ENCODE results near the gene CYP27C1.
"Not testable (repeated sequence)": the region's sequence is repeated elsewhere in the genome, so short reads cannot be mapped to it uniquely, and the experiment has no call there.

The CYP27C1 gene

DNA sequence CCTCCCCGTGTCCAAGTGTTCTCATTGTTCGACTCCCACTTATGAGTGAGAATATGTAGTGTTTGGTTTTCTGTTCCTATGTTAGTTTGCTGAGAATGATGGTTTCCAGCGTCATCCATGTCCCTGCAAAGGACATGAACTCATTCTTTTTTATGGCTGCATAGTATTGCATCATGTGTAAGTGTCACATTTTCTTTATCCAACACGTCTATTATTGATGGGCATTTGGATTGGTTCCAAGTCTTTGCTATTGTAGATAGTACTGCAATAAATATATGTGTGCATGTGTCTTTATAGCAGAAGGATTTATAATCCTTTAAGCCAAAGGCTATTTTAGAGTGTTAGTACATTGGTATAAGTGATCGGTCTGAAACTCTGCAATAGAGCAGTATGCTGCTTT lies 4.0 kb upstream of the CYP27C1 start:
- FAIRE-seq; DNase-seq (ENCODE audit: low spot score): not testable (repeated sequence)

DNA sequence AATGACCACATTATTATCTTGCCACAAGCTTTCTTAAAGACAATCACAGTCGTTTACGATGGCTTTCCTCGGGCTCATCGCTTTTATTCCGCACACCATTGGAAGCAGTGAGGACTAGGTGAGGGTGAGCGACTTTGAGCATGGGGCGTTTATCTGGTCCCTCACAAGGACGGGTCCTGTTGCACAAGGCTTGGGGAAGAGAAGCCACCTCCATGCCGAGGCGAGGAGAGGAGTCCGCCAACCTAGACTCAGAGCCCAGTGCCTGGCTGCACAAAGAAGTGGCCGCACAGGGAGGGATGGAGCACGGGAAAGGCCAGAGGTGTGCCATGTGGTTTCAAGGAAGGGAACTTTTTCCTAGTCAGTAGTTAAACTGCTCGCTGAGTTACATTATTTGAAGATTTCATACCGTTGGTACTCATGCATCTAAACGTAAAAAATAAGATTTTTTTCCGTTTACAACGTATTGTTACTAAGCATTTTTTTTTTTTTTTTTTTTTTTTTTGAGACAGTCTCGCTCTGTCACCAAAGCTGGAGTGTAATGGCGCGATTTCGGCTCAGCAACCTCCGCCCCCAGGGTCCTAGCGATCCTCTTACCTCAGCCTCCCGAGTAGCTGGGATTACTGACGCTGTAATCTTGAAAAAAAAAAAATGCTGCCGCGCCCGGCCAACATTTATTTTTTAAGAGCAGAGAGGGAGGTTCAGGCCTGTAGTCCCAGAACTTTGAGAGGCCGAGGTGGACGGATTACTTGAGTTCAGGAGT lies 849 bp upstream of the CYP27C1 start:
- no peak for DNase-seq (ENCODE audit: low spot score)
- FAIRE-seq: no peak

DNA sequence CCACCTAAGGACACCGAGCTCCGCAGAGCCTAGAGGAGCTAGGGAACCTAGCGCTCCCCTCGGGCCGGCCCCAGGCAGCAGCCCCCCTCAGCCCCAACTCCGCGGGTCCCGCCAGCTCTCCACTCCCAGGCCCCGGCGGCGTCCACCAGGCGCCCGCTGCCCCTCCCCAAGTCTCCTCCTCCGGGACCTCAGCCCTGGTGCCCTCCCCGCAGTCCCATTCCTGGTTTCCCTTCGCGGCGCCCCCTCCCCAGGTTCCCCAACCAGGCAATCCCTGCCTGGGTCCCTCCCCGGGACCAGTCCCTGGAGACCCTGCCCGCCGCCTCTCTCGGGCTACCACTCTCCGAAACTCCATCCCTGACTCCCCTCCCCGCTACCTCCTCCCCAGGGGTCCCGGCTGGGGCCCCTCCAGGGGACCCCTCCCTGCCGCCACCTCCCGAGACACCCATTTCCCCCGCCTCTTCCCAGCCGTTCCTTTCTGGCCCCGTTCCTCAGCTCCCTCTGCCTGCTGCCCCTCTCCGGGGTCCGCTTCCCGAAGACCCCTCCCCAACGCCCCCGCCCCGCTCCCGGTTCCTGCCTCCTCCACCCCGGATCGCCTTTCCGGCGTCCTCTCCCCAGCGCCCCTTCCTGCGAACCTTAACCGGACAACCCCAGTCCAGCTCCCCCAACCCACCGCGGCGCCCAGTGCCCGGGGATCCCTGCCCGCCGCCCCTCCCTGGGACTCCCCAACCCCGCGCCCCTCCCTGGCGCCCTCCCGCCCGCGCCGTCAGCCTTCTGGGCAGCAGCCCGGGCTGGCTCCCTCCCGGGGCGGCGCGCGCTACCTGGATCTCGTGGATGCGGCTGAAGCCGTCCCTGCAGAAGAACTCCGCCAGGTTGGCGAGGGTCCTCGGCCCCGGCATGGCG lies 678 bp downstream of the CYP27C1 start:
- FAIRE-seq: no peak
- DNase-seq (ENCODE audit: low spot score): no peak

DNA sequence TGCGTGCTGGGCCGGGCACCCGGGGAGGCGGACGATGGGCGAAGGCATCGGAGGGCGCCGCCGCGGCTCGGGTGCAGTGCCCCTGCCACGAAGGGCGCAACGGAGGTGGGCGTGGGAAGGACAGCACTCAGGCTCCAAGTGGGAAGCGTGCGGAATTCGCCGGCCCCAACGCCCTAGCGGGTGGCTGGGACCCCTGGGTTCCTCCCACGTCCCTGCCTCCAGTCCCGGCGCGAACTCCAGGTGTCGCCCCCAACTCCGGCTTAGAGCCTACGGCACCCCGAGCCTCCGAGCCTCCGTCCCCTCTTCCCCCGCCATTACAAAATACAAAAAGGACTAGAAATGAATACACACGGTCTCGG lies 1.3 kb downstream of the CYP27C1 start:
- DNase-seq (ENCODE audit: low spot score): no peak
- FAIRE-seq: no peak

DNA sequence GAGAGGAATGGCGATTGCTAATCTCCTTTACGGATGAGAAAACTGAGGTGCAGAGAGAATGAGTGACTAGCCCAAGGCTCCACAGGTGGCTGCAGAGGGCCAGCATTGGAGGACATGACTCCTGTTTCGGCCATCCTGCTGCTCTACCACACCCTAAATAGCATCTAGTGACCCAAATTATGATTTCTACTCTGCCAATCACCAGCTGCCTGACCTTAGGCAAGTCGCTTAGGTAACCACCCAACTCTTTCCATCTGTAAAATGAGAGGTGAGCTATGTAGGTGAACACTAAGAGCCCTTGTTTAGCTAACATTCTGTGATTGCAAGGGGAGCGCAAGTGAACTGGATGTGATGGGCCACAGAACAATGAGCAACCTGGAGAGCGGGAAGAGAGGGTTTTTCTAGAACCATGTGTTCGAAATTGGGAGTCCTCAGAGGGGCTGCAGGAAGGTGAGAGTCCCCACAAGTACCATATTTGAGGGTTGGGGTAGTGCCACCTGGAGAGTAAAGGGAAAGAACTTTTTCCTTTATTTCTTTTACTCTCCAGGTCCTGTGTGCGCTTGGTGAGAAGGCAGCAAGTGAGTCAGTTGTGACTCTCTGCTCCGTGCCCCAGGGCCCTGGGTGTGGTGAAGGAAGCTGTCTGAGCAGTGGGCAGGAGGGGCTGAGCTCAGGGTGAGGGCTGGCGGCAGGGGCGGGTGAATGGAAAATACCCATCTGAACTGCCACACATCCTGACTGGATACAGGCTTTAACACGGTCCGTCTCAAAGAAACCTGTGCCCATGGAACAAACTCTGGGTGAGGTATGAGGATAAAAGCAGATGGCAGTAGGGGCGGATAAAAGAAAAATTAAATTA lies 2.4 kb downstream of the CYP27C1 start:
- no peak for FAIRE-seq
- peak; percentile 6 for DNase-seq (ENCODE audit: low spot score)

DNA sequence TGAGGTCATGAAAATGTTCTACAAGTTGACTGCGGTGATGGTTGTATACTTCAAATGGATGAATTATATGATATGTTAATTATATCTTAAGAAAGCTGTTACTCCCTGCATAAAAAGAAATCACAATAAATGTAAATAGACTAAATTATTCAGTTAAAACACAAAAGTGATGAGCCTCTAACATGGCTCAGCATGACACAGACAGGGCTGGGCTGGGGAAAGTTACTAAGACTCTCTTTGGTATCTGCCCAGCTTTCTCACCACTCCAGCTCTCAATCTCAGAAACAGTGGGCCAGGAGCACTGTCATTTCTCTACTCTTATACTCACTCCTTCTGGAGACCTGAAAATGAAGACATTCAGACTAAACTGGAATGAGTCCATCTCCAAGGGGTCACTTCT lies 3.5 kb downstream of the CYP27C1 start:
- FAIRE-seq (no peak), DNase-seq (ENCODE audit: low spot score) (no peak)

DNA sequence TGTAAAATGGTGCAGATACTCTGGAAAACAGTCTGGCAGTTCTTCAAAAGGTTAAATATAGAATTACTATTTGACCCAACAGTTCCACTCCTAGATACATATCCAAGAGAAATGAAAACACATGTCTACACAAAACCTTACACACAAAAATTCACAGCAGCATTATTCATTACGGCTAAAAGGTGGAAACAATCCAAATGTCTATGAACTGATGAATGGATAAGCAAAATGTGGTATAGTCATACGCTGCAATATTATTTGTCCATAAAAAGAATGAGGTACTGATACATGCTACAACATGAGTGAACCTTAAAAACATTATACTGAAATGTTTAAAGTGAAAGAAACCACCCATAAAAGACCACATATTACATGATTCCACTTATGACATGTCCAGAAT lies 4.0 kb downstream of the CYP27C1 start:
- DNase-seq (ENCODE audit: low spot score) (no peak), FAIRE-seq (no peak)

DNA sequence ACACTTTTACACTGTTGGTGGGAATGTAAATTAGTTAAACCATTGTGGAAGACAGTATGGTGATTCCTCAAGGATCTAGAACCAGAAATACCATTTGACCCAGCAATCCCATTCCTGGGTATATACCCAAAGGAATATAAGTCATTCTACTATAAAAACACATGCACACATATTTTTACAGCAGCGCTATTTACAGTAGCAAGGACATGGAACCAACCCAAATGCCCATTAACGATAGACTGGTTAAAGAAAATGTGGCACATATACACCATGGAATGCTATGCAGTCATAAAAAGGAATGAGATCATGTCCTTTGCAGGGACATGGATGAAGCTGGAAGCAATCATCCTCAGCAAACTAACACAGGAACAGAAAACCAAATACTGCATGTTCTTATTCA lies 5.9 kb downstream of the CYP27C1 start:
- DNase-seq (ENCODE audit: low spot score); FAIRE-seq: not testable (repeated sequence)

DNA sequence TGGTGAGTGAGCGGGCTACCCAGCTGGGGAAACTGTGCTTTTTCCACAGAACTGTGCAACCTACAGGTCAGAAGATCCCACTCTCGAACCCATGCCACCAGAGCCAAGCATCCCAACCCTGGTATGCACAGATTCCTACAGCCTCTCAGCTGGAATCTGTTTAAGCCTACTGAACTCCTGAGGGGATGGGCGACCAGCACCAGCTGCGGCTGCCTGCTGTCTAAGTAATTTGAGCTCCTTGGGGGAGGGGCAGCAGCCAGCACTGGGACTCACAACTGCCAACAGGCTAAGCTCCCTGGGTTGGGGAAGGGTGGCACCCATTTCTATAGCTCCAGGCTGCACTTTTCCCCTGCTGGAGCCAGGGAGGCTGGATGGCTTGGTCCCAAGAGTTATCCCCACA lies 11.8 kb downstream of the CYP27C1 start:
- FAIRE-seq (no peak), DNase-seq (ENCODE audit: low spot score) (no peak)

DNA sequence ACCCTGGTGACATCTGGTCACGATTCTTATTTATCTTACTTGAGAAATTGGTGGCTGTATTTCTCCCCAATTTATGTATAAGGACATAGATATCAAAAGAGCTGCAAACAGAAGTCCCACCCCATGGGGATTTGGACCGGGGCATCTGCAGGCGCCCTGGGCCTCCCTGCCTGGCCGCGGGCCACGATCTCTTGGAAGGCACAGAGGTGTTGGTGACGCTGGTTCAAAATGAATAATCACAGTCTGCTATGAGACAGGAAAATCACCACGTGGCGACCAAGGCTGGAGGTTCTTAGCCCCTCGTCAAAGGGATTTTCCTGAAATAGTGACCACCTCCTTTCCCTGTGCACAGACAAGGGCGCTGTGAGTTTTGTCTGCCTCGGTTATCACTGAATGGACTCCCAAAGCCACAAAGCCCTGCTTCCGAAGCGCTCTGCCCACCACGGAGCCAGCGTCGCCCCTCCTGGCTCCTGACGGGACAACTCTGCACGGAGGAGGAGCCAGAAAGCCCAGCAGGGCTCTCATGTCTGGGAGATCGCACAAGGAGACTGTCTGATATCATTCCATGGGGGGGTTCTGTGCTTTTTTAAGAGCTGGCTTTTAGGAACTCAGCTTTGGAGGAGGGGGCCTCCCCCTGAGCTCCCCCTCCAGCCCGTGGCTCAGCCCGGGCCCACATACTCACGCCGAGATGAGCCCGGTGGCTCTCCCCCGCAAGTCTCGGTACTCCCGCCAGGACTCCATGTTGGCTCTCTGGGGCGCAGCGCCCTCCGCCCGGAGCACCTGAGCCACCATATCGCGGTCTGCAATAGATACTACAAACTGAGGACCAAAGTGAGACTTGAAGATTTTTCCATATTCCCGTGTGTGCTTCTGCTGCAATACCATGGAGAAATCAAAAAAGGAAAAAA lies 14.6 kb downstream of the CYP27C1 start:
- DNase-seq (ENCODE audit: low spot score) (no peak), FAIRE-seq (no peak)

DNA sequence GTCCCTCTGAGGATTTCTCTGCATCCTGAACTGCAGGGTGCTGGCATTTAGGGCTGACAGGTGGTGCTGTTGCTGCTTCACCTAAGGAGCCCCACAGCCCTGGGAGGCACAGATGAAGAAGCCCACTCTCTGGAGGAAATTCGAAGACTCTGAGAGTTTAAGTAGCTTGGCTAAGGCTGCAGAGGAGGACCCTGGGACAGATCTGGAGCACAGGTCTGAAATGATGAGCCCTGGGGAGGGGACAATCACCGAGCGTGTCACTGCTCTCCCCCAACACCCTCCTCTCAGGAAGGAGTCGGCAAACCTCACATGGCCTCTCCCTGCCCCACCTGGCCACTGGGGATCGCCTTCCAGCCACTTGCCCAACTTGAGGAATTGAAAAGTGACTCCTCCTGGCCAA lies 18.6 kb downstream of the CYP27C1 start:
- FAIRE-seq: no peak

DNA sequence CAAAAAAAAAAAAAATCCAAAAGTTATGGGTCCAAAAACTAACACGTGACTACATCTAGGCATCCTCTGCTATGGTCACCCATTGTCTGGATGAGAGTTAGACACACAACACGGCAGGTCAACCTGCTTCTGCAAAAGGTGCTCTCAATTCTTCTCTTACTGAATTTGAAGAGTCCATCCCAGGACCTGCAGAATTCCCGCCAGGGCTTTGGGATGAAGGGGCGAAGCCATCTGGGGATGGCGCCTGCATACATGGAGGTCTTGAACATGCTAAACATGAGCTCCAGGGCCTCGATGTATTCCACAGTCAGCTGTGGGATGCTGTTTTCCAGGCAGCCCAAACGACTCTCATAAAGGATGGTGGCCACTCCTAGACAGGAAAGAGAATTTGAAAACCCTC lies 19.1 kb downstream of the CYP27C1 start:
- DNase-seq (ENCODE audit: low spot score): no peak
- FAIRE-seq: no peak

More for the DNA sequence above, 18.6 kb downstream of the CYP27C1 start:
- DNase-seq (ENCODE audit: low spot score): no peak

DNA sequence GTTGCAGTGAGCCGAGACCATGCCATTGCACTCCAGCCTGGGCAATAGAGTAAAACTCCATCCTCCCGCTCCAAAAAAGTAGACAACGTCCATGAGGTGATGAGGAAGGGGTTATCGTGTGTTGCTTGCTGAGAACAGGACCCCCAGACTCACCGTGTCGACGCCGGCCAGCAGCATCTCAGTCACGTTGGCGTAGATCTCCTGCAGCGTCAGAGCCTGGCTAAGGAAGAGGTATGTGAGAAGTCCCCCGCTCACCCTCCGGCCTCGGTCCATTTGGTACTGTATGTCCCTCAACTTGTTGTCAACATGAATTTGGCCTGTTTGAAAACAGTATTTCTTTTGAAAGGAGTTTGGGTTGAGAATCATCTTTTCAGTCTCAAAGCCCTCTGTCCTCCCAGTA lies 20.9 kb downstream of the CYP27C1 start:
- FAIRE-seq (no peak), DNase-seq (ENCODE audit: low spot score) (no peak)

DNA sequence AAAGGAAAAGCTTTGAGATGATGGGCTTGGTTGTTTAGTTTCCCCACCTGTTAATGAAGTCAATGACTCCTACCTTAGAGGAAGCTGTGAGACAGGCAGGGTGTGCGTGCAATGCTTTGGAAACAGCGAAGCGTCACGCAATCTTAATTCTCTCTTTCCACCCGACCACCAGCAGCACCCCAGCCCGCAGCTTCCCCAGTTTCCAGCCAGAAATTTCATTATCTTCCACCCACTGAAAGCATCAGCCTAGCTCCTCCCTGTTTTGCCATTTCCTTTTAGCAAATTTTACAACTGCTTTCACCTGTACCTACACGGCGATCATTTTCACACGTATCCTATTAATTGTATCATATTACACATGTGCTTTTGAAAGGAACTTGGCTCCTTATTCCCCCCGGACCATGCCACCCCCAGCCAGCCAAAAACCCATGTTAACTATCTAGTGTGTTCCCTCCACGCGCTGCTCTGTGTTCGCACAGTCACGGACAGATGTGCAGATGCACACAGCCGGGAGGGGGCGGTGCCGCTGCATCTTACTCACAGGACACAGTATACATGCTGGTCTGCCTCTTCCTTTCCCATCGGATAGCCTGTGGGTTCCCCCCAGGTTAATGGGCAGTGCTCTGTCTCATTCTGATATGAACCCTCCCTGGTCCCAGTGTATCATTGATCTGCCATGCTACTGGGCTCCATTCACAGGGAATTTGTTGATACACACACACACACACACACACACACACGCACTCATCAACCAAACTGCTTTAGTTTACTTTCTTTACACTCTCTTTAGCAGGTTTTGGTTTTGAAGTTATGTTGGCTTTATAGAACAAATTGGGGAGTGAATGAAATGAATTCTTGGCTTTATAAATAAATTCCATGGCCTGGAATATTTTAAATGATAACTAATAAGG lies 22.4 kb downstream of the CYP27C1 start:
- DNase-seq (ENCODE audit: low spot score): peak; percentile 29
- FAIRE-seq: no peak

DNA sequence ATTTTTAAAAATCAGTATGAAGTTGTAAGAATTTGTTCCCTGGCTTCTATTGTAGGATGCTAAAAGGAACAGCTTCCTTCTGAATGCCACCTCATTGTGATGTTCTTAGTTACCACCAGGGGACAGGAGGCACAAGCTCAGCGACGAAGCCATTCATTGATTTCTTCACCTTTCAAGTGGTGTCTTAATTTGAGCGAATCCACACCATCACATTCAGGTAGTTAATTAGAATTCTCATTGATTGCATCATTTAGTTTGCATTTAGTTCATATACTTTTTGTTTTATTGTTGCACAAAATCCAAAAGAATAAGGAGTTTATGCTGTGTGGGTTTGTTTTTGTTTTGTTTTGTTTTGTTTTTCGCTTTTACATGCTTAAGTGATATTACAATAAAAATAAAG lies 23.1 kb downstream of the CYP27C1 start:
- FAIRE-seq (no peak), DNase-seq (ENCODE audit: low spot score) (no peak)

DNA sequence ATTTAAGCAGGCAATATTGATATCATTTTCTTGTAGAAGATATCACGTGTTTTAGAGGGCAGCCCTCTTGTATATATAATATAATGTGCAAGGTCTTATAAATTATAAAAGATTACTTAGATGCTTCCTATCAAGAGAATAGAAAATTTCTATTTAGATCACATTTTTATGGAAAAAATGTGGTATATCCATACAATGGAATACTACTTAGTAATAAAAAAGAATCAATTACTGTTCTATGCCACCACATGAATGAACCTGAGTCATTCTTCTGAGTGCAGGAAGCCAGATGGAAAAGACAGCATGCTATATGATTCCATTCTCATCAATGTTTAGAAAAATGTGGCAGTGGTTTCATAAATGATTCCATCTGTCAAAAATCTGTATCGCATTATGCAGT lies 23.6 kb downstream of the CYP27C1 start:
- no peak for FAIRE-seq
- no peak for DNase-seq (ENCODE audit: low spot score)

DNA sequence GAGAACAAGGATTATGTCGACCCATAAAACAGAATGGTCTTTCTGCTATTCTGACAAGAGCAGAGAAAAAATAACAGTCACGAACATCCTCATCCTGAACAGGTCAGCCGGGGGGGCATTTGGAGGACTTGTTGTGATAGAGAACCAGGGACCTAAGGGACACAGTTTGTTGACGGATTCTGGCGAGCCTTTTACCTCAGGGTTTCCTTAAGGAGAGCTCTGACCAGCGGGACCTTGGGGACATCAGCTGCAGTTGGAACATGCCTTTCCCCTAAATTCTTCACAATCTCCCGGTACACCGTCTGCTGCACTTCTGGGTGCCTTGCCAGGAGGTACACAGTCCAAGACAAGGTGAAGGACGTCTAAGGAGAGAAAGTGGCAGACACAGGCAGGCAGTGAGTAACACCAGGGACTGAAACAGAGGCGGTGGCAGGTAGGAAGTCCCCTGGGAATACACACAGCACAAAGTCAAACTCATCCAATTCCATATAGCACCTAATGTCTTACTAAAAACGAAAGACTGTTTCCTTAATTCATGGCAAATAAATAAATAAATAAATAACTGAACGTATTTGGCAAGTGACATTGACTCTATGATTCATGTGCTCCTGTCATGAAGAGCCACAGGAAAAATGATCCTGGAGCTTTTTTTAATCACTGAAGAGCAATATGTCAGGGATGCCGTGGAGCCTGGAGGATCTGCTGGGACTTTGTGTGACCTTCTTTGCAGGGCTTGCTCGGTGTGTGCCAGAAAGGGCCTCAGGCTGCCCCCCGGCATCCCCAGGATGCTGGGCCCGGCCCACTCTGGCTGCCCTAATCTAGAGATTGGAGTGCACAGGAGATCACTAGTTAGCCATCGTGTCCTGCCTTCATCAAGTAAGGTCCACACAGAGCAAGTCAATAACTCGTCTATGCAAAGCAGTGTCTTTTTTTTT lies 24.7 kb downstream of the CYP27C1 start:
- DNase-seq (ENCODE audit: low spot score): no peak
- no peak for FAIRE-seq

DNA sequence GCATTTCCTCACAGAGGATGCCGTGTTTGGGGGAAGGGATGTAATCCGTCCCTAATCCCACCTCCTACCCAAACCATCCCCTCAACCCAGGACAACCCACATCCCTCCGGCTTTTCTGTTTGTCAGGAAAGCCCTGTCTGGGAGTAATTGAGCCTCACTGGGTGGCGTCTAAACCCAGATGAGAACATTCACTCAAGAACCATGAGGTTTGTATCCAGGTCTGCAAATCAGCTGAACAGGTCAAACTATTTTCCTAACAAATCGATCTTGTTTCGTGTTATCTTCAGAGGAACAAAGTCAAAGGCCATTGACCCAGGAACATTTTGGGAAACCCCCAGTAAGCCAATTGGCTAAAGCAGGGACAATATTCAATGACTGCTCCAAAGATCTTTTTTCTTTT lies 25.7 kb downstream of the CYP27C1 start:
- no peak for DNase-seq (ENCODE audit: low spot score)
- no peak for FAIRE-seq

DNA sequence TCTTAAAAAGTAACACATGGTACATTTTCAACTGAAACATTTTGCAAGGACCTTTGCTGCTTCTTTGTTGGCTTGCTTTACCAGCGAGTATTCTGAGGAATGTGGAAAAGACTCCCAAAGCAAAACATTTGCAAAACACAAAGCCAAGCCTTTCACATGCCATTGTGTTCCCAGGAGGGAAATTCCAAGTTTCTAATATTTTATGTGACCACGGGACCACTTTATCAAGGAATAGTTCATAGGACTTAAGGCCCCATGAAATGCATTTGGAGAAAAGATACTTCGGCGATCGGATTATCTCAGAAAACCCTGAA lies 26.2 kb downstream of the CYP27C1 start:
- FAIRE-seq (no peak), DNase-seq (ENCODE audit: low spot score) (no peak)
